ENCODE data around the gene CCL25.
"Not testable (repeated sequence)": the region's sequence is repeated elsewhere in the genome, so short reads cannot be mapped to it uniquely, and the experiment has no call there.

Gene CCL25

GRCh38 chr19:8052464-8052859, at the start of gene CCL25:
CCL25 (plus strand) TSS chr19:8052760; CDS start chr19:8053050, 290 bp downstream.
- no peak for DNase-seq

- DNase-seq, result no peak
Observed at GRCh38 chr19:8004001-8004400, 48.6 kb upstream of the CCL25 start.

- DNase-seq, result no peak
Observed at GRCh38 chr19:8004723-8005513, 47.6 kb upstream of the CCL25 start.

GRCh38 chr19:8005534-8006256, 46.9 kb upstream of the CCL25 start, which contains the start of gene ELAVL1:
ELAVL1 (minus strand) TSS chr19:8005641; CDS start chr19:7991815, 13,826 bp downstream.
- DNase-seq, result peak; percentile 76 to 78

- no peak for DNase-seq
Observed at GRCh38 chr19:8017808-8018207, 34.8 kb upstream of the CCL25 start.

GRCh38 chr19:8020681-8021080, 31.9 kb upstream of the CCL25 start:
- no peak for DNase-seq

- no peak for DNase-seq
Observed at GRCh38 chr19:8021374-8021773, 31.2 kb upstream of the CCL25 start.

GRCh38 chr19:8022275-8022674, 30.3 kb upstream of the CCL25 start:
- DNase-seq, result no peak

- no peak for DNase-seq
Observed at GRCh38 chr19:8023371-8023770, 29.2 kb upstream of the CCL25 start.

- not testable (repeated sequence) for DNase-seq
Observed at GRCh38 chr19:8024256-8024655, 28.3 kb upstream of the CCL25 start.

- no peak for DNase-seq
Observed at GRCh38 chr19:8025316-8025715, 27.2 kb upstream of the CCL25 start.

- DNase-seq, result no peak
Observed at GRCh38 chr19:8028951-8029491, 23.5 kb upstream of the CCL25 start.

- DNase-seq, result no peak
Observed at GRCh38 chr19:8030960-8031359, 21.6 kb upstream of the CCL25 start.

GRCh38 chr19:8033287-8034177, 19.0 kb upstream of the CCL25 start:
- DNase-seq, result not testable (repeated sequence)

GRCh38 chr19:8034178-8034525, 18.4 kb upstream of the CCL25 start:
- no peak for DNase-seq

- no peak for DNase-seq
Observed at GRCh38 chr19:8036434-8037099, 16.0 kb upstream of the CCL25 start.

- DNase-seq, result no peak
Observed at GRCh38 chr19:8038815-8039214, 13.7 kb upstream of the CCL25 start.

GRCh38 chr19:8039231-8039630, 13.3 kb upstream of the CCL25 start:
- DNase-seq, result no peak

GRCh38 chr19:8041531-8041931, 11.0 kb upstream of the CCL25 start:
- no peak for DNase-seq

- no peak for DNase-seq
Observed at GRCh38 chr19:8042900-8043299, 9.7 kb upstream of the CCL25 start.

- DNase-seq, result no peak
Observed at GRCh38 chr19:8044018-8044417, 8.5 kb upstream of the CCL25 start.

GRCh38 chr19:8045872-8046568, 6.5 kb upstream of the CCL25 start:
- DNase-seq, result no peak

Measured in hippocampal formation (tissue), 2 donors.